AG08396 (cell line): ENCODE measurements around the gene PIK3CD.
"Not testable (repeated sequence)": the region's sequence is repeated elsewhere in the genome, so short reads cannot be mapped to it uniquely, and the experiment has no call there.

Experiments
- DNase-seq: peaks from one replicate; pipeline ENCODE4 v3.0.0; 2012; ENCODE audit warnings: low spot score, mixed read lengths

The PIK3CD gene

GRCh38 chr1:9736241-9736640 is 84.7 kb downstream of the PIK3CD start:
- no peak for DNase-seq

GRCh38 chr1:9737057-9737456 is 85.5 kb downstream of the PIK3CD start:
- DNase-seq = no peak

GRCh38 chr1:9737671-9738070 is 86.1 kb downstream of the PIK3CD start:
- DNase-seq = no peak

- DNase-seq = no peak
Measured at GRCh38 chr1:9744106-9744799, 92.7 kb downstream of the PIK3CD start.

GRCh38 chr1:9746211-9746610 is 94.7 kb downstream of the PIK3CD start:
- no peak for DNase-seq

- no peak for DNase-seq
Measured at GRCh38 chr1:9746651-9747050, 95.1 kb downstream of the PIK3CD start.

GRCh38 chr1:9748391-9748790 is 96.9 kb downstream of the PIK3CD start:
- DNase-seq = not testable (repeated sequence)

GRCh38 chr1:9749361-9749760 is 97.8 kb downstream of the PIK3CD start:
- DNase-seq = no peak

GRCh38 chr1:9751971-9752370 is 100.4 kb downstream of the PIK3CD start:
- DNase-seq = no peak

- peak; percentile 75 for DNase-seq
Measured at GRCh38 chr1:9753121-9753531, 101.6 kb downstream of the PIK3CD start.

- no peak for DNase-seq
Measured at GRCh38 chr1:9755441-9755995, 104.0 kb downstream of the PIK3CD start.

- no peak for DNase-seq
Measured at GRCh38 chr1:9758559-9759121, 107.1 kb downstream of the PIK3CD start.

GRCh38 chr1:9759939-9760338 is 108.4 kb downstream of the PIK3CD start:
- no peak for DNase-seq

GRCh38 chr1:9760824-9761223 is 109.3 kb downstream of the PIK3CD start:
- DNase-seq = no peak

GRCh38 chr1:9761855-9762254 is 110.3 kb downstream of the PIK3CD start:
- DNase-seq = no peak

- DNase-seq = not testable (repeated sequence)
Measured at GRCh38 chr1:9762446-9762845, 110.9 kb downstream of the PIK3CD start.

GRCh38 chr1:9763914-9764313 is 112.4 kb downstream of the PIK3CD start:
- no peak for DNase-seq

- no peak for DNase-seq
Measured at GRCh38 chr1:9764550-9764949, 113.0 kb downstream of the PIK3CD start.

- DNase-seq = peak; percentile 93
Measured at GRCh38 chr1:9766759-9767442, 115.4 kb downstream of the PIK3CD start.

GRCh38 chr1:9767964-9768668 is 116.6 kb downstream of the PIK3CD start:
- no peak for DNase-seq

- no peak for DNase-seq
Measured at GRCh38 chr1:9768983-9769382, 117.5 kb downstream of the PIK3CD start.

- no peak for DNase-seq
Measured at GRCh38 chr1:9770298-9770697, 118.8 kb downstream of the PIK3CD start.
